IMR-90 (cell line): ENCODE data around the gene ERICH6. TPM values are rescaled to one million over a fixed set of nuclear protein-coding genes. Genes with fewer than 3 reads are reported as not detected.

ENCODE experiments used
- ATAC-seq: fragments of 200-7000 bp; cut with Tn5 transposase; 2 replicates; pipeline ENCODE4 v1.9.1; 2020; ENCODE audit warnings: low read depth, mild to moderate bottlenecking, moderate library complexity
- BruUV-seq: library from RNA; stranded (reverse); fragments of 400-500 nt; replicated peaks from 2 replicates; lab custom pipeline; 2021; lab: Mats Ljungman, UMichigan
- CTCF ChIA-PET: fragments of 300-600 bp; formaldehyde crosslinking; extraction: SDS; loops from one replicate; lab custom pipeline; 2021; ENCODE audit warnings: antibody characterized with exemption; lab: Yijun Ruan, JAX
- POLR2A ChIA-PET: fragments of 300-600 bp; sonication (Branson Sonifier 250); formaldehyde crosslinking; loops from one replicate; lab custom pipeline; 2022; ENCODE audit warnings: antibody characterized with exemption; ENCODE audit not compliant: unreplicated experiment; lab: Charles Lee
- DNase-seq: peaks from one replicate; pipeline ENCODE4 v3.0.0; 2013
- H2AFZ ChIP-seq: replicated peaks from 2 replicates; pipeline ENCODE3; 2013; ENCODE audit warnings: low read length, mild to moderate bottlenecking; ENCODE audit not compliant: poor library complexity
- H2AK5ac ChIP-seq: 2 replicates; pipeline ENCODE4 v1.6.1; 2013; ENCODE audit warnings: low read depth, low read length, inconsistent platforms
- H2AK9ac ChIP-seq: replicated peaks from 2 replicates; pipeline ENCODE3; 2013; ENCODE audit warnings: mild to moderate bottlenecking, low read depth, low read length, moderate library complexity; ENCODE audit not compliant: poor library complexity
- H2BK120ac ChIP-seq: 2 replicates; pipeline ENCODE4 v1.6.1; 2013; ENCODE audit warnings: low read depth, low read length, inconsistent platforms
- H2BK15ac ChIP-seq: 3 replicates; pipeline ENCODE4 v1.6.1; 2013; ENCODE audit warnings: low read depth, low read length, inconsistent platforms
- H2BK20ac ChIP-seq: 2 replicates; pipeline ENCODE4 v1.6.1; 2013; ENCODE audit warnings: low read depth, mild to moderate bottlenecking, inconsistent platforms, low read length, moderate library complexity
- H2BK5ac ChIP-seq: 2 replicates; pipeline ENCODE4 v1.6.1; 2013; ENCODE audit warnings: mild to moderate bottlenecking, low read depth, low read length, inconsistent platforms; ENCODE audit not compliant: poor library complexity, severe bottlenecking
- H3K14ac ChIP-seq: replicated peaks from 2 replicates; pipeline ENCODE4 v1.6.1; 2013; ENCODE audit warnings: low read depth, low read length, inconsistent platforms
- H3K18ac ChIP-seq: 2 replicates; pipeline ENCODE4 v1.6.1; 2013; ENCODE audit warnings: low read depth, low read length, control low read depth
- H3K23ac ChIP-seq: 2 replicates; pipeline ENCODE4 v1.6.1; 2013; ENCODE audit warnings: low read depth, low read length, inconsistent platforms
- H3K27ac ChIP-seq: 2 replicates; pipeline ENCODE4 v1.5.1; 2013; ENCODE audit warnings: mild to moderate bottlenecking, control low read depth, low read length; ENCODE audit not compliant: insufficient read depth
- H3K27me3 ChIP-seq: 2 replicates; pipeline ENCODE4 v1.6.1; 2013; ENCODE audit warnings: low read length; ENCODE audit not compliant: control insufficient read depth, insufficient read depth
- H3K36me3 ChIP-seq: 2 replicates; pipeline ENCODE4 v1.6.1; 2013; ENCODE audit warnings: low read length, mixed read lengths; ENCODE audit not compliant: control insufficient read depth, insufficient read depth
- H3K4ac ChIP-seq: 2 replicates; pipeline ENCODE4 v1.6.1; 2013; ENCODE audit warnings: low read depth, low read length, inconsistent platforms
- H3K4me1 ChIP-seq: 2 replicates; pipeline ENCODE4 v1.6.1; 2013; ENCODE audit warnings: low read length, mixed read lengths; ENCODE audit not compliant: control insufficient read depth, insufficient read depth
- H3K4me2 ChIP-seq: 2 replicates; pipeline ENCODE4 v1.6.1; 2013; ENCODE audit warnings: low read depth, mild to moderate bottlenecking, control low read depth, low read length, moderate library complexity
- H3K4me3 ChIP-seq: 2 replicates; pipeline ENCODE4 v1.5.1; 2013; ENCODE audit warnings: low read depth, mild to moderate bottlenecking, control low read depth, low read length, moderate library complexity; ENCODE audit not compliant: insufficient read depth
- H3K56ac ChIP-seq: 2 replicates; pipeline ENCODE4 v1.6.1; 2013; ENCODE audit warnings: low read length, inconsistent platforms; ENCODE audit not compliant: insufficient read depth; ENCODE audit errors: extremely low read depth
- H3K79me1 ChIP-seq, 2 experiments: 2 replicates each; pipeline ENCODE4 v1.6.1; 2013; ENCODE audit warnings: low read length in 2 of 2, inconsistent platforms in 1 of 2, low read depth in 1 of 2
- H3K9ac ChIP-seq: 2 replicates; pipeline ENCODE4 v1.6.1; 2013; ENCODE audit warnings: low read depth, low read length, control low read depth
- H3K9me1 ChIP-seq: 2 replicates; pipeline ENCODE4 v1.6.1; 2013; ENCODE audit warnings: low read length, inconsistent platforms; ENCODE audit not compliant: insufficient read depth
- H3K9me3 ChIP-seq: 2 replicates; pipeline ENCODE4 v1.6.1; 2013; ENCODE audit warnings: low read length; ENCODE audit not compliant: control insufficient read depth, insufficient read depth
- H4K20me1 ChIP-seq: 2 replicates; pipeline ENCODE4 v1.6.1; 2013; ENCODE audit warnings: low read length, inconsistent platforms; ENCODE audit not compliant: insufficient read depth
- H4K5ac ChIP-seq: 2 replicates; pipeline ENCODE4 v1.6.1; 2013; ENCODE audit warnings: mild to moderate bottlenecking, low read depth, low read length, control low read depth
- H4K8ac ChIP-seq, 2 experiments: 2 replicates each; pipeline ENCODE4 v1.6.1; 2013; ENCODE audit warnings: low read depth in 2 of 2, low read length in 2 of 2, control low read depth in 1 of 2, inconsistent platforms in 1 of 2
- H4K91ac ChIP-seq: 2 replicates; pipeline ENCODE4 v1.6.1; 2013; ENCODE audit warnings: low read depth, low read length, inconsistent platforms; ENCODE audit not compliant: insufficient read depth
- BHLHE40 ChIP-seq: fragments of 150-350 bp; IDR thresholded peaks from 2 replicates; pipeline ENCODE4 v1.6.1; 2016; ENCODE audit warnings: mild to moderate bottlenecking, low read depth, low read length
- CEBPB ChIP-seq: IDR thresholded peaks from 2 replicates; pipeline ENCODE4 v1.6.1; 2012; ENCODE audit warnings: low read depth, low read length, improper control_type of control experiment
- CHD1 ChIP-seq: IDR thresholded peaks from 2 replicates; pipeline ENCODE4 v1.6.1; 2012; ENCODE audit warnings: low read depth, low read length, improper control_type of control experiment
- CTCF ChIP-seq: conservative IDR thresholded peaks from 2 replicates; pipeline ENCODE4 v1.5.1; 2012; ENCODE audit warnings: mild to moderate bottlenecking, low read depth, low read length, improper control_type of control experiment
- ELK1 ChIP-seq: fragments of 150-350 bp; IDR thresholded peaks from 2 replicates; pipeline ENCODE4 v1.6.1; 2016; ENCODE audit warnings: low read depth, mild to moderate bottlenecking, low read length, moderate library complexity, borderline replicate concordance
- FOS ChIP-seq: fragments of 150-350 bp; IDR thresholded peaks from 2 replicates; pipeline ENCODE4 v1.6.1; 2016; ENCODE audit warnings: low read depth, low read length
- MAFK ChIP-seq: IDR thresholded peaks from 2 replicates; pipeline ENCODE4 v1.6.1; 2012; ENCODE audit warnings: low read depth, low read length, improper control_type of control experiment
- MAZ ChIP-seq: IDR thresholded peaks from 2 replicates; pipeline ENCODE4 v1.6.1; 2012; ENCODE audit warnings: low read depth, mild to moderate bottlenecking, low read length, improper control_type of control experiment, moderate library complexity, borderline replicate concordance
- MXI1 ChIP-seq: IDR thresholded peaks from 2 replicates; pipeline ENCODE4 v1.6.1; 2012; ENCODE audit warnings: low read depth, mild to moderate bottlenecking, low read length, moderate library complexity, borderline replicate concordance
- NFE2L2 ChIP-seq: fragments of 150-350 bp; IDR thresholded peaks from 2 replicates; pipeline ENCODE4 v1.6.1; 2016; ENCODE audit warnings: low read depth, mild to moderate bottlenecking, low read length
- RAD21 ChIP-seq: IDR thresholded peaks from 2 replicates; pipeline ENCODE4 v1.6.1; 2012; ENCODE audit warnings: low read length, improper control_type of control experiment
- RFX5 ChIP-seq: IDR thresholded peaks from 2 replicates; pipeline ENCODE4 v1.8.0; 2012; ENCODE audit warnings: low read depth, mild to moderate bottlenecking, low read length, moderate library complexity
- SMC3 ChIP-seq: fragments of 150-350 bp; IDR thresholded peaks from 2 replicates; pipeline ENCODE4 v1.6.1; 2016; ENCODE audit warnings: low read depth, mild to moderate bottlenecking, antibody characterized with exemption, low read length, moderate library complexity
- USF2 ChIP-seq: fragments of 150-350 bp; IDR thresholded peaks from 2 replicates; pipeline ENCODE4 v1.6.1; 2017; ENCODE audit warnings: mild to moderate bottlenecking, antibody characterized with exemption, low read length, low read depth
- WGBS, 2 experiments: methylation state at CpG; one replicate each; pipeline versions ENCODE4 v1.1.5 to v1.1.7; 2013; ENCODE audit warnings: missing lambda C conversion rate in 2 of 2; ENCODE audit not compliant: insufficient read length in 1 of 2; ENCODE audit errors: extremely low coverage in 2 of 2; 5-methylcytosine and 5-hydroxymethylcytosine counted together
- dilution Hi-C: fragments of 300-500 bp; cut with HindIII; formaldehyde crosslinking; loops from one replicate; pipeline ENCODE4 v1.14.3; 2018; ENCODE audit warnings: low sequenced_read_pairs; ENCODE audit not compliant: unreplicated experiment
- in situ Hi-C: fragments of 300-500 bp; cut with MboI; formaldehyde crosslinking; loops from 3 replicates; pipeline ENCODE4 v1.14.3; 2019; ENCODE audit warnings: low sequenced_read_pairs, inconsistent platforms, mixed read lengths
- intact Hi-C: fragments of 100-400 bp; cut with micrococcal nuclease; formaldehyde crosslinking; loops from 2 replicates; pipeline ENCODE4 v1.10.0; 2022
- polyA plus RNA-seq, 3 experiments: library from polyadenylated mRNA; depleted of rRNA; stranded (reverse); fragments of >200 nt; gene quantifications; 2 replicates each; pipeline ENCODE4 v1.2.3, GENCODE V29; 2012; ENCODE audit warnings: low replicate concordance in 1 of 3
- total RNA-seq: library from RNA; depleted of rRNA; stranded (reverse); fragments of >200 nt; gene quantifications from 2 replicates; pipeline ENCODE4 v1.2.3, GENCODE V29; 2012

The ERICH6 gene
- total and polyA plus RNA-seq, 2 of the 4 experiments (the other 2 are of a cell fraction): under 0.01 TPM; not detected in 1

GRCh38 chr3:150734795-150735119 lies 31.0 kb upstream of the ERICH6 start:
- no peak overlapping the region for H3K56ac ChIP-seq
- no peak overlapping the region for H2AK9ac ChIP-seq
- in situ Hi-C loops: no loop called here
- no peak overlapping the region for H2BK15ac ChIP-seq
- no peak overlapping the region for H3K27ac ChIP-seq
- no peak overlapping the region for H2BK20ac ChIP-seq
- H3K27me3 ChIP-seq: no peaks in the 10 kb centered on the region
- no peak overlapping the region for H3K23ac ChIP-seq
- H3K4me3 ChIP-seq: no peak overlapping the region
- H3K9ac ChIP-seq: no peak overlapping the region
- H3K4me1 ChIP-seq: no peaks in the 10 kb centered on the region
- no peak overlapping the region for H3K4ac ChIP-seq
- H4K8ac ChIP-seq: no peak overlapping the region
- ATAC-seq (no peak), DNase-seq (no peak)
- BruUV-seq: no TSS peak
- no peak overlapping the region for H3K14ac ChIP-seq
- TF ChIP-seq RFX5 (no peak), MAFK (no peak), CTCF (no peak), CHD1 (no peak), BHLHE40 (no peak), USF2 (no peak), SMC3 (no peak), MXI1 (no peak), RAD21 (no peak), MAZ (no peak), FOS (no peak), NFE2L2 (no peak), ELK1 (no peak), CEBPB (no peak)
- no peak overlapping the region for H2BK5ac ChIP-seq
- peaks cover 8 to 14% of the 10 kb centered on the region in 2 experiments; a peak in 3 of 4 replicates for H3K79me1 ChIP-seq
- H3K9me1 ChIP-seq: peaks cover under 1% of the 10 kb centered on the region; the same call in 1 of the 2 replicates
- H3K18ac ChIP-seq: no peak overlapping the region
- no peak overlapping the region for H2AFZ ChIP-seq
- H3K9me3 ChIP-seq: no peaks in the 10 kb centered on the region
- H4K20me1 ChIP-seq: peaks cover 9% of the 10 kb centered on the region; the same call in 1 of the 2 replicates
- H2AK5ac ChIP-seq: no peak overlapping the region
- ChIA-PET POLR2A (no interaction called here), CTCF (no interaction called here)
- H3K36me3 ChIP-seq: peaks cover under 1% of the 10 kb centered on the region; the same call in 1 of the 2 replicates
- no peak overlapping the region for H2BK120ac ChIP-seq
- intact Hi-C loops: no loop called here
- no peak overlapping the region for H4K5ac ChIP-seq
- H3K4me2 ChIP-seq: no peak overlapping the region
- no peak overlapping the region for H4K91ac ChIP-seq
- dilution Hi-C loops: no loop called here
- WGBS, 2 experiments: no CpG with 5 or more reads among the region's 1 CpG
